K562 (cell line): ENCODE measurements around the gene PRM2.

Experiments
- CC2D1A ChIP-seq: fragments of 450-650 bp; IDR thresholded peaks from 2 replicates; pipeline ENCODE4 v1.6.1; 2017; ENCODE audit warnings: mild to moderate bottlenecking
- HDAC2 ChIP-seq: fragments of 450-650 bp; IDR thresholded peaks from 2 replicates; pipeline ENCODE4 v1.6.1; 2016; ENCODE audit warnings: mild to moderate bottlenecking
- HMG20B ChIP-seq: fragments of 250-450 bp; sonication (Bioruptor Pico); IDR thresholded peaks from 2 replicates; pipeline ENCODE4 v1.5.0; 2021; ENCODE audit warnings: mild to moderate bottlenecking
- HNRNPLL ChIP-seq: fragments of 200-400 bp; formaldehyde crosslinking; IDR thresholded peaks from 2 replicates; pipeline ENCODE4 v1.6.1; 2017; ENCODE audit warnings: low read length, low read depth, mild to moderate bottlenecking; ENCODE audit not compliant: poor library complexity, severe bottlenecking
- SMARCA4 ChIP-seq: fragments of 450-650 bp; IDR thresholded peaks from 2 replicates; pipeline ENCODE4 v1.6.1; 2016
- ZNF507 ChIP-seq: conservative IDR thresholded peaks from 2 replicates; pipeline ENCODE4 v1.6.1; 2017; ENCODE audit warnings: missing genetic modification characterization, missing compliant biosample characterization
- TF ChIP-seq, protein P1 (sequence below), 3 experiments: IDR thresholded peaks in 2 of 3; conservative IDR thresholded peaks in 1 of 3; 2 replicates each; pipeline ENCODE4 v1.5.1; 2011 to 2012; ENCODE audit warnings: low read length in 3 of 3, mild to moderate bottlenecking in 3 of 3, control low read depth in 2 of 3, improper control_type of control experiment in 1 of 3, inconsistent platforms in 1 of 3, low read depth in 1 of 3, mixed read lengths in 1 of 3, moderate library complexity in 1 of 3; ENCODE audit not compliant: insufficient read depth in 2 of 3

DNA sequence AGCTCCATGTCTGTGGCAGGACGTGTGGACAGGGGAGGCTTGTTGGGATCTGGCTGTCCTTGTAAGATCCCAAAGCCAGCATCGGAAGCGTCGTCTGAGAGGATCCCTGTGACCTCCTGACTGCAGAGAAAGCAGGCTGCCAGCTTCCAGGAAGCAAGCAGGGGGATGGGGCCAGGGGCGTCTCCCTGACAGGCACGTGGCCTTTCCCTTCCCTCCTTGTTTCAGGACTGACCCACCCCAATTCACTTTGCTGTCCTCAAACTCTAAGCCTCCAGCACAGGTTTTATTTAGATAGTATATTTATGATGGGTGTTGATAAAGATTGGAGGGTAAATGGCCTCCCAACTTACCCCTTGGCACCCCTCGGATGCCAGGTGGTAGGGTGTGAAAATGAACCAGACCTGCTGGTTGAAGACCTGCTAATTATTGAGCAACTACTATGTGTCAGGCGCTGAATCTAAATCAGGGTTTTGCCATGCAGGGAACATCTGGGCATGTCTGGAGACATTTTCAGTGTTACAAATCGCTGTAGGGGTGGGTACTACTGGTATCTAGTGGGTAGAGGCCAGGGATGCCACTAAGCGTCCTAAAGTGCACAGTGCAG, 44.8 kb downstream of the PRM2 start:
- TF ChIP-seq, protein P1, sequence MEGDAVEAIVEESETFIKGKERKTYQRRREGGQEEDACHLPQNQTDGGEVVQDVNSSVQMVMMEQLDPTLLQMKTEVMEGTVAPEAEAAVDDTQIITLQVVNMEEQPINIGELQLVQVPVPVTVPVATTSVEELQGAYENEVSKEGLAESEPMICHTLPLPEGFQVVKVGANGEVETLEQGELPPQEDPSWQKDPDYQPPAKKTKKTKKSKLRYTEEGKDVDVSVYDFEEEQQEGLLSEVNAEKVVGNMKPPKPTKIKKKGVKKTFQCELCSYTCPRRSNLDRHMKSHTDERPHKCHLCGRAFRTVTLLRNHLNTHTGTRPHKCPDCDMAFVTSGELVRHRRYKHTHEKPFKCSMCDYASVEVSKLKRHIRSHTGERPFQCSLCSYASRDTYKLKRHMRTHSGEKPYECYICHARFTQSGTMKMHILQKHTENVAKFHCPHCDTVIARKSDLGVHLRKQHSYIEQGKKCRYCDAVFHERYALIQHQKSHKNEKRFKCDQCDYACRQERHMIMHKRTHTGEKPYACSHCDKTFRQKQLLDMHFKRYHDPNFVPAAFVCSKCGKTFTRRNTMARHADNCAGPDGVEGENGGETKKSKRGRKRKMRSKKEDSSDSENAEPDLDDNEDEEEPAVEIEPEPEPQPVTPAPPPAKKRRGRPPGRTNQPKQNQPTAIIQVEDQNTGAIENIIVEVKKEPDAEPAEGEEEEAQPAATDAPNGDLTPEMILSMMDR (IDR thresholded peaks at IDR 0.05 in 2 of 3, conservative IDR thresholded peaks at IDR 0.05 in 1 of 3; ENCODE audit: insufficient read depth in 2 of 3, low read depth in 1 of 3, low read length in 3 of 3) = no peak
- TF ChIP-seq HDAC2 (no peak), SMARCA4 (no peak), HNRNPLL (no peak), ZNF507 (tag) (no peak), HMG20B (CRISPR knock-in tag) (no peak), CC2D1A (no peak; the same call in 1 of the 2 replicates)
